IPS-20b (cell line): ENCODE data around the gene LRRC75A.
"Not testable (repeated sequence)": the region's sequence is repeated elsewhere in the genome, so short reads cannot be mapped to it uniquely, and the experiment has no call there.

Experiments
- H3K27ac ChIP-seq: one replicate; pipeline ENCODE4 v1.5.1; 2013; ENCODE audit warnings: low read length
- H3K27me3 ChIP-seq: 2 replicates; pipeline ENCODE4 v1.6.1; 2013; ENCODE audit warnings: mild to moderate bottlenecking, low read length, inconsistent platforms; ENCODE audit not compliant: insufficient read depth
- H3K36me3 ChIP-seq: 2 replicates; pipeline ENCODE4 v1.6.1; 2013; ENCODE audit warnings: low read depth, mild to moderate bottlenecking, inconsistent platforms, low read length, moderate library complexity; ENCODE audit not compliant: insufficient read depth
- H3K4me1 ChIP-seq: 2 replicates; pipeline ENCODE4 v1.6.1; 2013; ENCODE audit warnings: mild to moderate bottlenecking, control low read depth, inconsistent platforms, low read length, moderate library complexity; ENCODE audit not compliant: insufficient read depth
- H3K4me3 ChIP-seq: 2 replicates; pipeline ENCODE4 v1.5.1; 2013; ENCODE audit warnings: mild to moderate bottlenecking, low read length, inconsistent platforms
- H3K9ac ChIP-seq: 2 replicates; pipeline ENCODE4 v1.6.1; 2013; ENCODE audit warnings: low read depth, mild to moderate bottlenecking, inconsistent platforms, low read length, moderate library complexity
- H3K9me3 ChIP-seq: 2 replicates; pipeline ENCODE4 v1.6.1; 2013; ENCODE audit warnings: mild to moderate bottlenecking, low read depth, low read length, inconsistent platforms; ENCODE audit not compliant: insufficient read depth

The LRRC75A gene

DNA sequence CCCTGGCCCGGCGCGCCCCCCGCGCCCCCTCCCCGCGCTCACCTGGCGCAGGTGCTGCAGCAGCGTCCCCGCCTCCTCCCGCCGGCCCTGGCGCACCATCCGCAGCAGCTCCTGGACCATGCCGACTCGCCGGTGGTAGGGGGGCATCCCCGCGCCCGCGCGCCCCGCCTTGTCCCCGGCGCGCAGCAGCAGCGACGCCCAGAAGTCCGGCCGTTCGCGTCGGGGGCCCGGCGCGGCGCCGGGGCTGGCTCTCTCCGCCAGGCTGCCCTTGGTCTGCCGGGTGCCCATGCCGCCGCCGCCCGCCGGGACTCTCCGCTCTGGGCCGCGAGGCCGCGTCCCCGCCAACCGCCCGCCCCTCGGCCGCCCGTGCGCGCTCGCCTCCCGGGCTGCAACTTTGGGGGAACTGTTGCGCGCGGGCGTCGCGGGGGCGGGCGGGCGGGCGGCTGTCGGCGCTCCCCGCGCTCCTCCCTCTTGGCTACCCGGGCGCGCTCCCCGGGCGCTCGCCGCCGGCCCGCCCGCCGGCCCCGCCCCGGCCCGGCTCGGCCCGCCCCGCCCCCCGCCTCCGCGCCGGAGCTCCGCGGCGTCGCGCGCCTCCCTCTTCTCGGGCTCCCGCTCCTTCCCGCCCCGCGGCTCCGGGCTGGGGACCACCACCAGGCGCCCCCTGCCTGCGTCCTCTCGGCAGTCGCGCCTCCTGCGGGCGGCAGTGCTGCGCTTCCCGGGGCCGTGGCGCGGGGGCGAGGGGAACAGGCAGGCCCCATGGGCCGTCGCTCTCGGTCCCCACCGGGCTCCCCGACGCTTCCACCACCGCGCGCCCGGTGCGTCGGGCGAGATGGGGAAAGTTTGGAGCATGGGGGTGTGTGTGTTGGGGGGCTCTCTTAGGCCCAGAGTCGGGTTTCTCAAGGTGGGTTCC, at the start of gene LRRC75A:
LRRC75A (minus strand) TSS at position 491 of the 910 bp plus-strand sequence; CDS start at position 288, 203 bp downstream.
- Histone ChIP-seq H3K4me3 (peak within 1 kb of the TSS; percentile 70), H3K4me1 (peaks cover 26% of the 10 kb centered on the region)

DNA sequence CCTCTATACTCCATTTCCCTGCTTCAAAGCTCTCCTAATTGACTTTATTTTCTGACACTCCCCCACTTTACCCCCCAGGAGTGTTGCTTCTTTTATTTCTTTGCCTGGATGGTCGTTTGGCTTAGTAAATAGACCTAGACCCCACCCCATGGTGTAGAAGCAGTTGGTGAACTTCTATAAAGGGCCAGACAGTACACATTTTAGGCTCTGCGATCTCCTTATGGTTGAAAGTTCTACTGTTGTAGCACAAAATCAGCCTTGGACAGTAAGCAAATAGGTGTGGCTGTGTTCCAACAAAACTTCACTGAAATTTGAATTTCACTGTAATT, 45.1 kb upstream of the LRRC75A start:
- H3K27ac ChIP-seq, result no peak overlapping the region
- no peaks in the 10 kb centered on the region for H3K36me3 ChIP-seq
- H3K27me3 ChIP-seq, result no peaks in the 10 kb centered on the region
- no peak overlapping the region for H3K9ac ChIP-seq
- no peaks in the 10 kb centered on the region for H3K9me3 ChIP-seq
- H3K4me1 ChIP-seq, result no peaks in the 10 kb centered on the region; the same call in 1 of the 2 replicates
- H3K4me3 ChIP-seq, result no peak overlapping the region

More for the DNA sequence above, at the start of gene LRRC75A:
- Histone ChIP-seq H3K36me3 (no peaks in the 10 kb centered on the region), H3K27ac (no peak within 1 kb of the TSS), H3K27me3 (peaks cover 43% of the 10 kb centered on the region), H3K9ac (peak within 1 kb of the TSS; percentile 60; the same call in 1 of the 2 replicates), H3K9me3 (no peaks in the 10 kb centered on the region)

DNA sequence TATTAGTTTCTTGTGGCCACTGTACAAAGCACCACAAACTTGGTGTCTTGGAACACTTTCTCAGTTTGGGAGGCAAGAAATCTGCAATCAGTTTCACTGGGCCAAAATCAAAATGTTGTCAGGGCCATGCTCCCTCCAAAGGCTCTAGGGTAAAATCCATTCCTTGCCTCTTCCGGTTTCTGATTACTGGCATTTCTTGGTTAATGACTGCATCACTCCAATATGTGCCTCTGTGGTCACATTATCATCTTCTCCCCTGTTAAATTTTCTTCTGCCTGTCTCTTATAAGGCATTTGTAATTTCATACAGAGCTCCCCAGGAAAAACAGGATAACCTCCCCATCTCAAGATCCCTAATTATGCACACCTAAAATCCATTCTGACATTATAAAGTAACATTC, 42.2 kb upstream of the LRRC75A start:
- H3K9ac ChIP-seq, result no peak overlapping the region
- H3K27me3 ChIP-seq, result 0 out of 2 replicates have a peak, but pooled peaks cover 5% of the 10 kb centered on the region
- H3K4me1 ChIP-seq, result no peaks in the 10 kb centered on the region; the same call in 1 of the 2 replicates
- H3K36me3 ChIP-seq, result no peaks in the 10 kb centered on the region
- no peak overlapping the region for H3K4me3 ChIP-seq
- no peaks in the 10 kb centered on the region for H3K9me3 ChIP-seq
- H3K27ac ChIP-seq, result no peak overlapping the region

DNA sequence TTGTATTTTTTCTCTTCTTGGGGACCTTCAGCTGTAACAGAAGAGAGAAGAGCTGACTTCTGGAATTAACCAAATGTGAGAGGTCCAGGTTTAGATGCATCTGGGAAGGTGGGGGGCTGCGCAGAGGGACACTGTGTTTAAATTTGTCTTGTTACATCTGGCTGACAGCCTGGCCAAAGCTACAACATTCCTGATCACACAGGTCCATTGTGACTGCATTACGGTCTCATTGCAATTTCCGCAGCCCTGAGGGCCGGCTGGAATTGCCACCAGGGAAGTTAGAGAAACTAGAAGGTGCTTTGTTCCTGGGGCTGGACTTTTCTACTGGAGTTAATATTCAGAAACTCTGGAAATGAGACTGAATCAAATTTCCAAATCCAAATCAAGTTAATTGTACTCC, 37.9 kb upstream of the LRRC75A start:
- Histone ChIP-seq H3K4me3 (no peak overlapping the region), H3K27ac (no peak overlapping the region), H3K36me3 (no peaks in the 10 kb centered on the region), H3K4me1 (no peaks in the 10 kb centered on the region; the same call in 1 of the 2 replicates), H3K9me3 (no peaks in the 10 kb centered on the region), H3K9ac (no peak overlapping the region), H3K27me3 (0 out of 2 replicates have a peak, but pooled peaks cover 10% of the 10 kb centered on the region)

DNA sequence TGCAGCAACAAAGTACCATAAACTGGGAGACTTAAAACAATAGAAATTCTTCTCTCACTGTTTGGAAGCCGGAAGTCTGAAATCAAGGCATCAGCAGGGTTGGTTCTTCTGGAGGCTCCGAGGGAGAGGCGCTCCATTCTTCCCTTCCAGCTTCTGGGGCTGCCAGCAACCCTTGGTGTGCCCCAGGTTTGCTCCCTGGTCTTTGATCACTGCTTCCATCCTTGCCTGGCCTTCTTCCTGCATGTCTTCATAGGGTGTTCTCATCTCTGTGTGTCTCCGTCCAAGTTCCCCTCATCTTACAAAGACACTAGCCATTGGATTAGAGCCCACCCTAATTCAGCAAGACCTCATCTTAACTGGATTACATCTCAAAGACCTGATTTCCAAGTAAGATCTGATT, 35.3 kb upstream of the LRRC75A start:
- Histone ChIP-seq H3K36me3 (no peaks in the 10 kb centered on the region), H3K9me3 (no peaks in the 10 kb centered on the region), H3K4me1 (no peaks in the 10 kb centered on the region), H3K27ac (no peak overlapping the region), H3K9ac (no peak overlapping the region), H3K27me3 (0 out of 2 replicates have a peak, but pooled peaks cover 10% of the 10 kb centered on the region), H3K4me3 (no peak overlapping the region)

- not testable (repeated sequence) for H3K36me3 ChIP-seq, H3K4me3 ChIP-seq, H3K9me3 ChIP-seq, H3K27me3 ChIP-seq, H3K9ac ChIP-seq, H3K27ac ChIP-seq, H3K4me1 ChIP-seq
Measured at GRCh38 chr17:16525556-16525955, 33.6 kb upstream of the LRRC75A start.

DNA sequence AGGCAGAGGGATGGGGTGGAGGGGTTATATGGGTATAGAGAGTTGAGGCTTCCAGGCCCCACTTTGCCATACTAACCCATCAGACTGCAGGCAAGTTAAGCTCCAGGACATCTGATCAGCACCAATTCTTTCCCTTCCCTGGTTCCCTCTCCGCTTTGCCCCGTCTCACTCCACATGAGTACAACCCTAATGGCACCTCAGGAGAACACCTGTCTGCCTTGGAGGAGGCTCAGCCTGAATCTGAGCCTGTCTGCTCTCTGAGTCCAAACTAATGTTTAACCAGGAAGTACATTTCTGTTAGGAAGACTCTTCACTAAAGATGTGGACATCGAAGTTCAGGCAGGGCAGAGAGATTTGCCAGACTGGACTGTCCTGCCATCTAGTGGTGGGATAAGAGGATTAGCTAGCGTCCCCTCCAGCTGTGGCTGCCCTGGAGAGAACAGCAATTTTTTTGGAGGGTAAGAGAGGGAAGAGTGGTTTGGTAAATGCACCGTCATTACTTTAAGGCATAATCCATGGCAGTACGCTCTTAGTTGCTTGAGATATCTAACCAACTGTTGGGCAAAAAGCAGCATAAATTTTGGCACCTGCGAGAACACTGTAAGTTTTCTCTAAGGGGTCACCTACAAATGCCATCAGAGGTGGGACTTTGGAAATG, 29.2 kb upstream of the LRRC75A start:
- no peaks in the 10 kb centered on the region for H3K36me3 ChIP-seq

GRCh38 chr17:16519021-16519420, 27.0 kb upstream of the LRRC75A start:
- no peak overlapping the region for H3K4me3 ChIP-seq
- 0 out of 2 replicates have a peak, but pooled peaks cover 5% of the 10 kb centered on the region for H3K4me1 ChIP-seq
- no peak overlapping the region for H3K9ac ChIP-seq

More for the DNA sequence above, 29.2 kb upstream of the LRRC75A start:
- Histone ChIP-seq H3K27ac (no peak overlapping the region), H3K4me3 (no peak overlapping the region), H3K9ac (no peak overlapping the region), H3K27me3 (peaks cover 13% of the 10 kb centered on the region), H3K9me3 (no peaks in the 10 kb centered on the region), H3K4me1 (0 out of 2 replicates have a peak, but pooled peaks cover 4% of the 10 kb centered on the region)

DNA sequence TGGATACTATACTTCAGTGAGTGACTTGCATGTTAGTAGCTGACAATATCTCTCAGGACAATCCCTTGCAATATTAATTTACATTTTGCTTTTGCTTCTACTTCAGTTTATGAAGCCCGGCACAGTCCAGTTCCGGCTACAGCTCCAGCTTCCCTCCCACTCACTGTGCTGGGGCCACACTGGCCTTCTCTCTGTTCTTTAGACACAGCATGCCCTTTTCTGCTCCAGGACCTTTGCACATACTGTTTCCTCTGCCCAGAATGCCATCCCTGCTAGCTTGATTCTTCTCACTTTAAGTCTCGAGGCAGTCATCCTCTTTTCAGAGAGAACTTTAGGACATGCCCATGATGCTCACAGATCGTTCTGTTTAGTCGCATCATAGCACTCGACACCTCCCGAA, 25.5 kb upstream of the LRRC75A start:
- no peak overlapping the region for H3K4me3 ChIP-seq
- H3K9me3 ChIP-seq, result no peaks in the 10 kb centered on the region
- peaks cover 8% of the 10 kb centered on the region; the same call in 1 of the 2 replicates for H3K4me1 ChIP-seq
- no peak overlapping the region for H3K27ac ChIP-seq
- H3K9ac ChIP-seq, result no peak overlapping the region
- peaks cover 22% of the 10 kb centered on the region for H3K27me3 ChIP-seq
- no peaks in the 10 kb centered on the region for H3K36me3 ChIP-seq

More at GRCh38 chr17:16519021-16519420, 27.0 kb upstream of the LRRC75A start:
- no peaks in the 10 kb centered on the region for H3K9me3 ChIP-seq
- peaks cover 22% of the 10 kb centered on the region for H3K27me3 ChIP-seq
- H3K36me3 ChIP-seq, result no peaks in the 10 kb centered on the region
- no peak overlapping the region for H3K27ac ChIP-seq

GRCh38 chr17:16516594-16517051, 24.6 kb upstream of the LRRC75A start:
- H3K4me1 ChIP-seq, result peaks cover 16% of the 10 kb centered on the region; the same call in 1 of the 2 replicates
- no peak overlapping the region for H3K27ac ChIP-seq
- H3K27me3 ChIP-seq, result peaks cover 22% of the 10 kb centered on the region
- no peak overlapping the region for H3K9ac ChIP-seq
- no peaks in the 10 kb centered on the region for H3K9me3 ChIP-seq
- H3K36me3 ChIP-seq, result no peaks in the 10 kb centered on the region
- H3K4me3 ChIP-seq, result no peak overlapping the region

DNA sequence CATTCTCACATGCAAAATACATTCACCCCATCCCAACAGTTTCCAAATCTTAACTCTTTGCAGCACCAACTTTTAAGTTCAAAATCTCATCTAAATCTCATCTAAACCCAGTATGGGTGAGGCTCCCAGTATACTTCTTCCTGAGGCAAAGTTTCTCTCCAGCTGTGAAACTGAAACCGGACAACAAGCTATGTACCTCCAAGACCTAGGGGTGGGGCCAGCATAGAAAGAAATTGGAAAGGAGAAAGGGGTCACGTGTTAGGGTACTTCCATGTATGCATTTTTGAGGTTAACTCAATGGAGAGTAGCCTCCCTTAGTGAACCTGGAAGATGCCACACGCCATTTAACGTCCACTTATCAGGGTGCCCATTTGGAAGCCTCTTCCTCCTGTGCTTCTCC, 23.9 kb upstream of the LRRC75A start:
- H3K27ac ChIP-seq, result no peak overlapping the region
- no peaks in the 10 kb centered on the region for H3K36me3 ChIP-seq
- no peak overlapping the region for H3K4me3 ChIP-seq

More for the DNA sequence above, 23.9 kb upstream of the LRRC75A start:
- Histone ChIP-seq H3K27me3 (peaks cover 22% of the 10 kb centered on the region), H3K9ac (no peak overlapping the region), H3K4me1 (peaks cover 17% of the 10 kb centered on the region; the same call in 1 of the 2 replicates), H3K9me3 (no peaks in the 10 kb centered on the region)
